ENCODE measurements around the gene ACOX3.

GRCh38 chr4:8347660-8348059 lies 92.9 kb downstream of the ACOX3 start:
- TF ChIP-seq TAF1 (conservative IDR thresholded peaks at IDR 0.05) (no peak), CTCF (IDR thresholded peaks at IDR 0.05; ENCODE audit: low read depth, low read length, missing input control) (no peak), ZBTB33 (IDR thresholded peaks at IDR 0.05) (no peak), ATF3 (IDR thresholded peaks at IDR 0.05) (no peak), GABPA (IDR thresholded peaks at IDR 0.05 in 1 of 2, conservative IDR thresholded peaks at IDR 0.05 in 1 of 2) (no peak), RAD21 (IDR thresholded peaks at IDR 0.05) (no peak), REST (IDR thresholded peaks at IDR 0.05) (no peak)

All from liver (tissue), 3 donors.